Measurements from ENCODE around the gene TIMM22.

TIMM22 gene

GRCh38 chr17:1029922-1030644, 33.2 kb downstream of the TIMM22 start:
- DNase-seq (ENCODE audit: low spot score in 2 of 2) (no peak), ATAC-seq (ENCODE audit: low read depth) (no peak)
- Mint-ChIP-seq H3K27me3 (no peaks in the 10 kb centered on the region), H3K4me1 (peaks cover 15% of the 10 kb centered on the region), H3K36me3 (peaks cover 4% of the 10 kb centered on the region), H3K9me3 (no peaks in the 10 kb centered on the region), H3K4me3 (no peak overlapping the region), H3K27ac (no peak overlapping the region)

- H3K4me3 Mint-ChIP-seq = no peak overlapping the region
- no peaks in the 10 kb centered on the region for H3K27me3 Mint-ChIP-seq
- DNase-seq (ENCODE audit: low spot score in 2 of 2) (no peak), ATAC-seq (ENCODE audit: low read depth) (no peak)
- no peaks in the 10 kb centered on the region for H3K9me3 Mint-ChIP-seq
- peaks cover 15% of the 10 kb centered on the region for H3K4me1 Mint-ChIP-seq
- H3K27ac Mint-ChIP-seq = no peak overlapping the region
- H3K36me3 Mint-ChIP-seq = peaks cover 1% of the 10 kb centered on the region
Measured at GRCh38 chr17:1030684-1031532, 34.0 kb downstream of the TIMM22 start.

- Mint-ChIP-seq H3K27me3 (no peaks in the 10 kb centered on the region), H3K36me3 (peaks cover 2% of the 10 kb centered on the region), H3K27ac (no peak overlapping the region), H3K9me3 (no peaks in the 10 kb centered on the region), H3K4me3 (no peak overlapping the region), H3K4me1 (peaks cover 15% of the 10 kb centered on the region)
- DNase-seq (ENCODE audit: low spot score in 2 of 2) (no peak), ATAC-seq (ENCODE audit: low read depth) (no peak)
Measured at GRCh38 chr17:1031711-1032110, 34.8 kb downstream of the TIMM22 start.

GRCh38 chr17:1032391-1032790, 35.5 kb downstream of the TIMM22 start:
- peak overlapping the region; percentile 27 for H3K4me3 Mint-ChIP-seq
- H3K27ac Mint-ChIP-seq = peak overlapping the region; percentile 31
- DNase-seq (ENCODE audit: low spot score in 2 of 2) (no peak), ATAC-seq (ENCODE audit: low read depth) (no peak)
- no peaks in the 10 kb centered on the region for H3K27me3 Mint-ChIP-seq
- peaks cover 2% of the 10 kb centered on the region for H3K36me3 Mint-ChIP-seq
- no peaks in the 10 kb centered on the region for H3K9me3 Mint-ChIP-seq
- H3K4me1 Mint-ChIP-seq = peaks cover 15% of the 10 kb centered on the region

GRCh38 chr17:1033503-1033902, 36.6 kb downstream of the TIMM22 start:
- Mint-ChIP-seq H3K27ac (peak overlapping the region; percentile 58), H3K4me1 (peaks cover 15% of the 10 kb centered on the region), H3K9me3 (no peaks in the 10 kb centered on the region), H3K4me3 (peak overlapping the region; percentile 9), H3K36me3 (peaks cover 2% of the 10 kb centered on the region), H3K27me3 (no peaks in the 10 kb centered on the region)
- ATAC-seq (ENCODE audit: low read depth) (peak; percentile 92), DNase-seq (ENCODE audit: low spot score in 2 of 2) (no peak)

- ATAC-seq (ENCODE audit: low read depth) (no peak), DNase-seq (ENCODE audit: low spot score in 2 of 2) (no peak)
- Mint-ChIP-seq H3K4me1 (peaks cover 15% of the 10 kb centered on the region), H3K27me3 (no peaks in the 10 kb centered on the region), H3K27ac (no peak overlapping the region), H3K36me3 (peaks cover 2% of the 10 kb centered on the region), H3K4me3 (no peak overlapping the region), H3K9me3 (no peaks in the 10 kb centered on the region)
Measured at GRCh38 chr17:1034652-1035210, 37.8 kb downstream of the TIMM22 start.

GRCh38 chr17:1035546-1036170, 38.7 kb downstream of the TIMM22 start:
- no peak for ATAC-seq (ENCODE audit: low read depth)

GRCh38 chr17:1036171-1036844, 39.4 kb downstream of the TIMM22 start:
- Mint-ChIP-seq H3K36me3 (peaks cover 2% of the 10 kb centered on the region), H3K27me3 (no peaks in the 10 kb centered on the region), H3K4me1 (peaks cover 15% of the 10 kb centered on the region), H3K27ac (no peak overlapping the region), H3K4me3 (no peak overlapping the region), H3K9me3 (no peaks in the 10 kb centered on the region)
- ATAC-seq (ENCODE audit: low read depth) (no peak), DNase-seq (ENCODE audit: low spot score in 2 of 2) (no peak)

More at GRCh38 chr17:1035546-1036170, 38.7 kb downstream of the TIMM22 start:
- no peak overlapping the region for H3K4me3 Mint-ChIP-seq
- no peak overlapping the region for H3K27ac Mint-ChIP-seq
- no peaks in the 10 kb centered on the region for H3K9me3 Mint-ChIP-seq
- DNase-seq (ENCODE audit: low spot score in 2 of 2) = no peak
- H3K36me3 Mint-ChIP-seq = peaks cover 2% of the 10 kb centered on the region
- H3K27me3 Mint-ChIP-seq = no peaks in the 10 kb centered on the region
- H3K4me1 Mint-ChIP-seq = peaks cover 15% of the 10 kb centered on the region

- no peak overlapping the region for H3K27ac Mint-ChIP-seq
- H3K4me1 Mint-ChIP-seq = peaks cover 16% of the 10 kb centered on the region
- no peak for DNase-seq (ENCODE audit: low spot score in 2 of 2)
- ATAC-seq (ENCODE audit: low read depth) = no peak
- H3K36me3 Mint-ChIP-seq = peaks cover 4% of the 10 kb centered on the region
- no peaks in the 10 kb centered on the region for H3K27me3 Mint-ChIP-seq
- H3K4me3 Mint-ChIP-seq = no peak overlapping the region
- no peaks in the 10 kb centered on the region for H3K9me3 Mint-ChIP-seq
Measured at GRCh38 chr17:1036845-1037237, 39.9 kb downstream of the TIMM22 start.

GRCh38 chr17:1037238-1037879, 40.4 kb downstream of the TIMM22 start:
- no peaks in the 10 kb centered on the region for H3K27me3 Mint-ChIP-seq
- no peak overlapping the region for H3K4me3 Mint-ChIP-seq
- no peak overlapping the region for H3K27ac Mint-ChIP-seq
- H3K9me3 Mint-ChIP-seq = no peaks in the 10 kb centered on the region
- ATAC-seq (ENCODE audit: low read depth) (no peak), DNase-seq (ENCODE audit: low spot score in 2 of 2) (no peak)
- H3K36me3 Mint-ChIP-seq = peaks cover 10% of the 10 kb centered on the region
- peaks cover 16% of the 10 kb centered on the region for H3K4me1 Mint-ChIP-seq

- no peak overlapping the region for H3K27ac Mint-ChIP-seq
- H3K4me3 Mint-ChIP-seq = no peak overlapping the region
- DNase-seq (ENCODE audit: low spot score in 2 of 2) = no peak
Measured at GRCh38 chr17:1038459-1039122, 41.7 kb downstream of the TIMM22 start.

GRCh38 chr17:1039123-1039507, 42.2 kb downstream of the TIMM22 start:
- H3K9me3 Mint-ChIP-seq = no peaks in the 10 kb centered on the region
- no peak overlapping the region for H3K4me3 Mint-ChIP-seq
- DNase-seq (ENCODE audit: low spot score in 2 of 2) = no peak
- peaks cover 9% of the 10 kb centered on the region for H3K4me1 Mint-ChIP-seq
- no peaks in the 10 kb centered on the region for H3K27me3 Mint-ChIP-seq
- H3K27ac Mint-ChIP-seq = no peak overlapping the region
- no peak for ATAC-seq (ENCODE audit: low read depth)
- H3K36me3 Mint-ChIP-seq = peaks cover 15% of the 10 kb centered on the region

More at GRCh38 chr17:1038459-1039122, 41.7 kb downstream of the TIMM22 start:
- Mint-ChIP-seq H3K36me3 (peaks cover 15% of the 10 kb centered on the region), H3K27me3 (no peaks in the 10 kb centered on the region), H3K4me1 (peaks cover 13% of the 10 kb centered on the region), H3K9me3 (no peaks in the 10 kb centered on the region)
- ATAC-seq (ENCODE audit: low read depth) = no peak

Measured in memory B cell (primary cell).